ENCODE results near the gene DPP6.

The DPP6 gene

GRCh38 chr7:154902600-154903082, 850.4 kb downstream of the DPP6 start:
- TF ChIP-seq TAF1 (IDR thresholded peaks at IDR 0.05; ENCODE audit: low read depth) (no peak), EP300 (IDR thresholded peaks at IDR 0.05; ENCODE audit: borderline replicate concordance) (no peak), NFIC (IDR thresholded peaks at IDR 0.05) (no peak), CREB1 (IDR thresholded peaks at IDR 0.05; ENCODE audit: low read depth) (no peak), REST (IDR thresholded peaks at IDR 0.05; ENCODE audit: low read depth) (no peak), CEBPB (IDR thresholded peaks at IDR 0.05) (no peak), ZBTB7A (IDR thresholded peaks at IDR 0.05; ENCODE audit: low read depth) (no peak)

GRCh38 chr7:154903083-154903731, 851.0 kb downstream of the DPP6 start:
- TF ChIP-seq REST (IDR thresholded peaks at IDR 0.05; ENCODE audit: low read depth) (no peak), CEBPB (IDR thresholded peaks at IDR 0.05) (no peak), EP300 (IDR thresholded peaks at IDR 0.05; ENCODE audit: borderline replicate concordance) (no peak), ZBTB7A (IDR thresholded peaks at IDR 0.05; ENCODE audit: low read depth) (no peak), MAX (IDR thresholded peaks at IDR 0.05) (no peak), RAD21 (IDR thresholded peaks at IDR 0.05; ENCODE audit: low read depth) (no peak), EGR1 (IDR thresholded peaks at IDR 0.05) (no peak), FOXM1 (IDR thresholded peaks at IDR 0.05; ENCODE audit: borderline replicate concordance, low read depth) (no peak), TAF1 (IDR thresholded peaks at IDR 0.05; ENCODE audit: low read depth) (no peak), NFIC (IDR thresholded peaks at IDR 0.05) (no peak)

- TF ChIP-seq REST (IDR thresholded peaks at IDR 0.05; ENCODE audit: low read depth): no peak
- no peak for TF ChIP-seq FOXM1 (IDR thresholded peaks at IDR 0.05; ENCODE audit: borderline replicate concordance, low read depth)
- TF ChIP-seq NFIC (IDR thresholded peaks at IDR 0.05): no peak
- TF ChIP-seq YY1 (IDR thresholded peaks at IDR 0.05; ENCODE audit: low read depth): no peak
- TF ChIP-seq TEAD4 (IDR thresholded peaks at IDR 0.05): no peak
- no peak for TF ChIP-seq CREB1 (IDR thresholded peaks at IDR 0.05; ENCODE audit: low read depth)
- TF ChIP-seq USF1 (IDR thresholded peaks at IDR 0.05): no peak
- no peak for TF ChIP-seq ZBTB7A (IDR thresholded peaks at IDR 0.05; ENCODE audit: low read depth)
- TF ChIP-seq EGR1 (IDR thresholded peaks at IDR 0.05): no peak
- TF ChIP-seq TAF1 (IDR thresholded peaks at IDR 0.05; ENCODE audit: low read depth): no peak
Observed at GRCh38 chr7:154905146-154905545, 852.9 kb downstream of the DPP6 start.

GRCh38 chr7:154905615-154906014, 853.4 kb downstream of the DPP6 start:
- no peak for TF ChIP-seq MAX (IDR thresholded peaks at IDR 0.05)
- no peak for TF ChIP-seq FOXM1 (IDR thresholded peaks at IDR 0.05; ENCODE audit: borderline replicate concordance, low read depth)
- TF ChIP-seq TAF1 (IDR thresholded peaks at IDR 0.05; ENCODE audit: low read depth): no peak
- no peak for TF ChIP-seq NFIC (IDR thresholded peaks at IDR 0.05)
- no peak for TF ChIP-seq CEBPB (IDR thresholded peaks at IDR 0.05)
- TF ChIP-seq REST (IDR thresholded peaks at IDR 0.05; ENCODE audit: low read depth): no peak
- no peak for TF ChIP-seq TEAD4 (IDR thresholded peaks at IDR 0.05)
- no peak for TF ChIP-seq YY1 (IDR thresholded peaks at IDR 0.05; ENCODE audit: low read depth)
- TF ChIP-seq USF1 (IDR thresholded peaks at IDR 0.05): no peak
- no peak for TF ChIP-seq EP300 (IDR thresholded peaks at IDR 0.05; ENCODE audit: borderline replicate concordance)
- TF ChIP-seq EGR1 (IDR thresholded peaks at IDR 0.05): no peak
- TF ChIP-seq CREB1 (IDR thresholded peaks at IDR 0.05; ENCODE audit: low read depth): no peak
- TF ChIP-seq RAD21 (IDR thresholded peaks at IDR 0.05; ENCODE audit: low read depth): no peak
- no peak for TF ChIP-seq TCF12 (IDR thresholded peaks at IDR 0.05; ENCODE audit: low read depth)
- TF ChIP-seq ZBTB7A (IDR thresholded peaks at IDR 0.05; ENCODE audit: low read depth): no peak

All from Ishikawa (cell line).